ENCODE measurements around the gene ITFG2. TPM values are rescaled to one million over a fixed set of nuclear protein-coding genes. Genes with fewer than 3 reads are reported as not detected.

The ITFG2 gene
- total RNA-seq, 1 donor from 2014 or later = 12.0 TPM

GRCh38 chr12:2825132-2825531 lies 12.7 kb downstream of the ITFG2 start:
- peaks cover 6% of the 10 kb centered on the region for H4K20me1 ChIP-seq (ENCODE audit: low read depth)
- TF ChIP-seq EZH2phosphoT487 (IDR thresholded peaks at IDR 0.05) (no peak), EZH2 (IDR thresholded peaks at IDR 0.05) (no peak)
- TF ChIP-seq, protein P1, sequence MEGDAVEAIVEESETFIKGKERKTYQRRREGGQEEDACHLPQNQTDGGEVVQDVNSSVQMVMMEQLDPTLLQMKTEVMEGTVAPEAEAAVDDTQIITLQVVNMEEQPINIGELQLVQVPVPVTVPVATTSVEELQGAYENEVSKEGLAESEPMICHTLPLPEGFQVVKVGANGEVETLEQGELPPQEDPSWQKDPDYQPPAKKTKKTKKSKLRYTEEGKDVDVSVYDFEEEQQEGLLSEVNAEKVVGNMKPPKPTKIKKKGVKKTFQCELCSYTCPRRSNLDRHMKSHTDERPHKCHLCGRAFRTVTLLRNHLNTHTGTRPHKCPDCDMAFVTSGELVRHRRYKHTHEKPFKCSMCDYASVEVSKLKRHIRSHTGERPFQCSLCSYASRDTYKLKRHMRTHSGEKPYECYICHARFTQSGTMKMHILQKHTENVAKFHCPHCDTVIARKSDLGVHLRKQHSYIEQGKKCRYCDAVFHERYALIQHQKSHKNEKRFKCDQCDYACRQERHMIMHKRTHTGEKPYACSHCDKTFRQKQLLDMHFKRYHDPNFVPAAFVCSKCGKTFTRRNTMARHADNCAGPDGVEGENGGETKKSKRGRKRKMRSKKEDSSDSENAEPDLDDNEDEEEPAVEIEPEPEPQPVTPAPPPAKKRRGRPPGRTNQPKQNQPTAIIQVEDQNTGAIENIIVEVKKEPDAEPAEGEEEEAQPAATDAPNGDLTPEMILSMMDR (IDR thresholded peaks at IDR 0.05) = no peak
- H3K27ac Mint-ChIP-seq = peak overlapping the region; percentile 90
- H3K27me3 Mint-ChIP-seq (ENCODE audit: insufficient read depth, low read depth) = peaks cover 12% of the 10 kb centered on the region
- H3K4me2 ChIP-seq = peak overlapping the region; percentile 63
- H3K79me2 ChIP-seq (ENCODE audit: low read depth) = no peaks in the 10 kb centered on the region
- peak; percentile 49 for DNase-seq (ENCODE audit: low spot score)
- H3K36me3 Mint-ChIP-seq = peaks cover 21% of the 10 kb centered on the region
- H3K4me1 Mint-ChIP-seq = peaks cover 26% of the 10 kb centered on the region
- no peaks in the 10 kb centered on the region for H3K27me3 ChIP-seq
- peaks cover 30% of the 10 kb centered on the region for H3K4me1 ChIP-seq
- peak overlapping the region; percentile 13 for H3K4me3 ChIP-seq
- H3K9me3 ChIP-seq (ENCODE audit: low read depth) = no peaks in the 10 kb centered on the region
- no peak overlapping the region for H3K4me3 Mint-ChIP-seq
- H2AFZ ChIP-seq (replicated peaks) = no peak overlapping the region
- H3K36me3 ChIP-seq = no peaks in the 10 kb centered on the region
- H3K9me3 Mint-ChIP-seq = no peaks in the 10 kb centered on the region
- peaks cover 31% of the 10 kb centered on the region for H3F3A ChIP-seq (ENCODE audit: low read depth)
- no peak overlapping the region for H3K9ac ChIP-seq
- H3K27ac ChIP-seq = peak overlapping the region; percentile 88

DNA sequence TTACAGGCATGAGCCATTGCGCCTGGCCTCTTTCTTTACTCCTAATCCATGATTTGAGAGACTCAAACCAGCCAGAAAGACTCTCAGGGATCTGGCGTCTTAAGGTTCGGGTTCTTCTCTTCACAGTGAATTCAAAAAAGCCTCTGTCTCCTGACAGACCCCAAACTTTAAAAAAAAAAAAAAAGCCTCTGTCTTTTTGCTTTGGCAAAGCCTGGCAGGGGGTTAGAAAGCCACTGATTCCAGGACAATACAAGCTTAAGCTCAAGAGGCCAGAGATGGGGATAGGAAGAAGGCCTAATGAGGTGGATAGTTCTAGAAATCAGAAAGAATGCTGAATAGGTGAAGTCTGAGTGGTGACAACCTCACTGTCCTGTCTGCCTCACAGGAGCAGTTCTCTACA lies 13.6 kb downstream of the ITFG2 start:
- Mint-ChIP-seq H3K4me3 (no peak overlapping the region), H3K27me3 (ENCODE audit: insufficient read depth, low read depth) (peaks cover 15% of the 10 kb centered on the region), H3K9me3 (no peaks in the 10 kb centered on the region), H3K27ac (no peak overlapping the region), H3K36me3 (peaks cover 19% of the 10 kb centered on the region), H3K4me1 (peaks cover 24% of the 10 kb centered on the region)
- no peak overlapping the region for H3K9ac ChIP-seq
- no peaks in the 10 kb centered on the region for H3K27me3 ChIP-seq
- H3K4me1 ChIP-seq = peaks cover 30% of the 10 kb centered on the region
- peak; percentile 81 for DNase-seq (ENCODE audit: low spot score)
- H3K9me3 ChIP-seq (ENCODE audit: low read depth) = no peaks in the 10 kb centered on the region
- peak overlapping the region; percentile 63 for H3K4me2 ChIP-seq
- TF ChIP-seq, protein P1 (IDR thresholded peaks at IDR 0.05) = no peak
- TF ChIP-seq EZH2 (IDR thresholded peaks at IDR 0.05) = no peak
- peak; percentile 43 for TF ChIP-seq EZH2phosphoT487 (IDR thresholded peaks at IDR 0.05)
- H3K36me3 ChIP-seq = no peaks in the 10 kb centered on the region
- H2AFZ ChIP-seq (replicated peaks) = no peak overlapping the region
- peak overlapping the region; percentile 88 for H3K27ac ChIP-seq
- H4K20me1 ChIP-seq (ENCODE audit: low read depth) = peaks cover 6% of the 10 kb centered on the region
- no peaks in the 10 kb centered on the region for H3K79me2 ChIP-seq (ENCODE audit: low read depth)
- H3K4me3 ChIP-seq = no peak overlapping the region
- H3F3A ChIP-seq (ENCODE audit: low read depth) = peaks cover 31% of the 10 kb centered on the region

- Mint-ChIP-seq H3K4me1 (peaks cover 24% of the 10 kb centered on the region), H3K4me3 (no peak overlapping the region), H3K9me3 (no peaks in the 10 kb centered on the region), H3K27me3 (ENCODE audit: insufficient read depth, low read depth) (peaks cover 15% of the 10 kb centered on the region), H3K36me3 (peaks cover 22% of the 10 kb centered on the region), H3K27ac (peak overlapping the region; percentile 58)
- Histone ChIP-seq H4K20me1 (ENCODE audit: low read depth) (peaks cover 6% of the 10 kb centered on the region), H3K4me3 (no peak overlapping the region), H3K4me2 (peak overlapping the region; percentile 63), H3K36me3 (no peaks in the 10 kb centered on the region), H2AFZ (replicated peaks) (no peak overlapping the region), H3K27ac (no peak overlapping the region), H3K27me3 (no peaks in the 10 kb centered on the region), H3K79me2 (ENCODE audit: low read depth) (no peaks in the 10 kb centered on the region), H3K9ac (no peak overlapping the region), H3K4me1 (peaks cover 30% of the 10 kb centered on the region), H3F3A (ENCODE audit: low read depth) (peaks cover 31% of the 10 kb centered on the region), H3K9me3 (ENCODE audit: low read depth) (no peaks in the 10 kb centered on the region)
- DNase-seq (ENCODE audit: low spot score) = peak; percentile 11
- TF ChIP-seq EZH2phosphoT487 (IDR thresholded peaks at IDR 0.05) = no peak
- TF ChIP-seq, protein P1 (IDR thresholded peaks at IDR 0.05) = no peak
- TF ChIP-seq EZH2 (IDR thresholded peaks at IDR 0.05) = no peak
These were observed 14.4 kb downstream of the ITFG2 start for GRCh38 chr12:2826721-2827515.
